IPS DF 6.9 (cell line): ENCODE results near the gene PLIN3.
"Not testable (repeated sequence)": the region's sequence is repeated elsewhere in the genome, so short reads cannot be mapped to it uniquely, and the experiment has no call there.

Experiments
- DNase-seq: peaks from one replicate; pipeline ENCODE4 v3.0.0-alpha.2; 2013; ENCODE audit warnings: low read depth, low spot score
- H3K27ac ChIP-seq: one replicate; pipeline ENCODE4 v1.5.1; 2013; ENCODE audit warnings: low read length, control low read depth
- H3K27me3 ChIP-seq: 2 replicates; pipeline ENCODE4 v1.6.1; 2013; ENCODE audit warnings: mild to moderate bottlenecking, low read length; ENCODE audit not compliant: control insufficient read depth, insufficient read depth
- H3K36me3 ChIP-seq: 2 replicates; pipeline ENCODE4 v1.6.1; 2013; ENCODE audit warnings: low read length; ENCODE audit not compliant: control insufficient read depth, insufficient read depth
- H3K4me1 ChIP-seq: 2 replicates; pipeline ENCODE4 v1.6.1; 2013; ENCODE audit warnings: low read length; ENCODE audit not compliant: control insufficient read depth, insufficient read depth
- H3K4me3 ChIP-seq: 2 replicates; pipeline ENCODE4 v1.5.1; 2013; ENCODE audit warnings: mild to moderate bottlenecking, low read length
- H3K9me3 ChIP-seq: 2 replicates; pipeline ENCODE4 v1.6.1; 2013; ENCODE audit warnings: low read length, inconsistent platforms; ENCODE audit not compliant: control insufficient read depth, insufficient read depth
- WGBS: extraction: QIAGEN DNeasy Blood & Tissue Kit; methylation state at CpG from one replicate; pipeline ENCODE4 v1.1.7; 2013; ENCODE audit warnings: mixed read lengths, missing lambda C conversion rate; ENCODE audit not compliant: insufficient read length, insufficient coverage; 5-methylcytosine and 5-hydroxymethylcytosine counted together

The PLIN3 gene

GRCh38 chr19:4823577-4823976, 43.9 kb downstream of the PLIN3 start:
- H3K4me3 ChIP-seq = no peak overlapping the region
- no peak overlapping the region for H3K27ac ChIP-seq
- no peaks in the 10 kb centered on the region for H3K9me3 ChIP-seq
- no CpG with 5 or more reads among the region's 6 CpGs for WGBS
- H3K4me1 ChIP-seq = no peaks in the 10 kb centered on the region
- no peak for DNase-seq
- H3K36me3 ChIP-seq = no peaks in the 10 kb centered on the region
- no peaks in the 10 kb centered on the region for H3K27me3 ChIP-seq

- H3K27ac ChIP-seq, H3K4me1 ChIP-seq, H3K4me3 ChIP-seq, H3K9me3 ChIP-seq, DNase-seq, H3K36me3 ChIP-seq, H3K27me3 ChIP-seq: not testable (repeated sequence)
- no CpG with 5 or more reads among the region's 7 CpGs for WGBS
These were observed 45.1 kb downstream of the PLIN3 start for GRCh38 chr19:4822354-4822753.

GRCh38 chr19:4821265-4821664, 46.2 kb downstream of the PLIN3 start:
- peaks cover 2% of the 10 kb centered on the region; the same call in 1 of the 2 replicates for H3K36me3 ChIP-seq

GRCh38 chr19:4817467-4818277, 49.8 kb downstream of the PLIN3 start:
- Histone ChIP-seq H3K9me3 (no peaks in the 10 kb centered on the region), H3K27ac (no peak overlapping the region), H3K36me3 (peaks cover 2% of the 10 kb centered on the region), H3K27me3 (no peaks in the 10 kb centered on the region), H3K4me3 (no peak overlapping the region), H3K4me1 (no peaks in the 10 kb centered on the region)
- DNase-seq = no peak
- WGBS = no CpG with 5 or more reads among the region's 32 CpGs

More at GRCh38 chr19:4821265-4821664, 46.2 kb downstream of the PLIN3 start:
- DNase-seq = no peak
- no peaks in the 10 kb centered on the region for H3K4me1 ChIP-seq
- no peak overlapping the region for H3K4me3 ChIP-seq
- no peaks in the 10 kb centered on the region for H3K9me3 ChIP-seq
- H3K27ac ChIP-seq = no peak overlapping the region
- no peaks in the 10 kb centered on the region for H3K27me3 ChIP-seq
- WGBS = no CpG with 5 or more reads among the region's 4 CpGs

GRCh38 chr19:4816950-4817278, 50.6 kb downstream of the PLIN3 start:
- Histone ChIP-seq H3K4me3 (no peak overlapping the region), H3K27ac (no peak overlapping the region), H3K36me3 (peaks cover 2% of the 10 kb centered on the region), H3K4me1 (no peaks in the 10 kb centered on the region), H3K9me3 (no peaks in the 10 kb centered on the region), H3K27me3 (no peaks in the 10 kb centered on the region)
- WGBS = no CpG with 5 or more reads among the region's 16 CpGs
- no peak for DNase-seq

GRCh38 chr19:4816202-4816949, 51.1 kb downstream of the PLIN3 start:
- no peak overlapping the region for H3K27ac ChIP-seq
- no peaks in the 10 kb centered on the region for H3K4me1 ChIP-seq

GRCh38 chr19:4815426-4816201, 51.9 kb downstream of the PLIN3 start:
- Histone ChIP-seq H3K9me3 (no peaks in the 10 kb centered on the region), H3K27me3 (no peaks in the 10 kb centered on the region), H3K36me3 (peaks cover 2% of the 10 kb centered on the region), H3K4me1 (no peaks in the 10 kb centered on the region), H3K4me3 (no peak overlapping the region), H3K27ac (no peak overlapping the region)
- no CpG with 5 or more reads among the region's 28 CpGs for WGBS
- DNase-seq = peak; percentile 94

More at GRCh38 chr19:4816202-4816949, 51.1 kb downstream of the PLIN3 start:
- no peaks in the 10 kb centered on the region for H3K27me3 ChIP-seq
- H3K9me3 ChIP-seq = no peaks in the 10 kb centered on the region
- WGBS = no CpG with 5 or more reads among the region's 35 CpGs
- H3K36me3 ChIP-seq = peaks cover 2% of the 10 kb centered on the region
- no peak for DNase-seq
- H3K4me3 ChIP-seq = no peak overlapping the region

GRCh38 chr19:4814625-4815425, 52.6 kb downstream of the PLIN3 start:
- WGBS = 100% methylated on average over 4 of the region's 7 CpGs
- Histone ChIP-seq H3K27ac (no peak overlapping the region), H3K4me1 (no peaks in the 10 kb centered on the region), H3K4me3 (no peak overlapping the region), H3K9me3 (no peaks in the 10 kb centered on the region), H3K36me3 (peaks cover 2% of the 10 kb centered on the region), H3K27me3 (no peaks in the 10 kb centered on the region)
- DNase-seq = no peak

- no peaks in the 10 kb centered on the region for H3K9me3 ChIP-seq
- no CpG with 5 or more reads among the region's 12 CpGs for WGBS
- no peak overlapping the region for H3K4me3 ChIP-seq
- H3K4me1 ChIP-seq = no peaks in the 10 kb centered on the region
- H3K27ac ChIP-seq = no peak overlapping the region
- H3K27me3 ChIP-seq = no peaks in the 10 kb centered on the region
- no peaks in the 10 kb centered on the region; the same call in 1 of the 2 replicates for H3K36me3 ChIP-seq
- DNase-seq = peak; percentile 63
These were observed 55.9 kb downstream of the PLIN3 start for GRCh38 chr19:4811328-4812131.
